ENCODE data around the gene TUBA1B. TPM values are rescaled to one million over a fixed set of nuclear protein-coding genes. Genes with fewer than 3 reads are reported as not detected.

The TUBA1B gene
- total RNA-seq, result 2,098 TPM

DNA sequence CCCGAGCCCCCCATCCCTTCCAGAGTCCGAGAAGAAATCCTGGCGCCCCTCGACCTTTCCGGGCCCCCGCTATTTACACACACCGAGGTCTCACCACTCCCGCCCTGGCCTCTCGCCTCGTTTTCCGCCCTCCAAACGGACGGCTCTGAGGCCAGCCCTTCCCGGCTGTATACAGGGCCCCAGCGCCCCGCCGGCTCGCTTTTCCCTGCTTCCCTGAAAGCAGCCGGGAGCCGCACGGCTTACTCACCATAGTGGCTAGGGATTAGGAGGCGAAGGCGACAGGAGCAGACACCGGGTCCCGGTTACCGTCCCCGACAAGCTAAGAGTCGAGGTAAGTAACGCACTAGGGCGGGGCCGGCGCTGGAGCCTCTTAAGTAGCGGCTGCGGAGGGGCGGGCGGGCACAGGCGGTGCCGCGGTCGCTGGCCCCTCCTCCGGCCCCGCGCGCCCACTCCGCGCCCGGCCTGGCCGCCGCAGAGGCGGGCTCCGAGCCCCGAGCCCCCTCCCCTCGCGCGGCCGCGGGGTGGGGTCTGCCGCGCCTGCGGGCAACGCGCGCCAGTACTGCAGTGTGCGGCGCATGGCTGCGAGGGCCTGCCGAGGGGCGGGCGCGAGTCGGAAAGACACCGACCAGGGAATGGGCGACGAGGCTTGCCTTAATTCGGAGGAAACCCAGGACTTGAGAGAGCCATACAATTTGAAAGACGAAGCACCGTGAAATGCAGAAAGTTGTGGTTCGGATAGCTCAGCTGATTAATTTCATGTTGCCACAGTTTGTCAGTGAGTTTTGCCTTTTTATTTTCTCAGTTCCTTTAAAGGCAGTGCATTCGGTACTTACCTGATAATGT is at the start of gene TUBA1B:
TSS of gene TUBA1B (minus strand) at position 345 of the 843 bp plus-strand sequence. CDS start at position 250, 95 bp downstream.

DNA sequence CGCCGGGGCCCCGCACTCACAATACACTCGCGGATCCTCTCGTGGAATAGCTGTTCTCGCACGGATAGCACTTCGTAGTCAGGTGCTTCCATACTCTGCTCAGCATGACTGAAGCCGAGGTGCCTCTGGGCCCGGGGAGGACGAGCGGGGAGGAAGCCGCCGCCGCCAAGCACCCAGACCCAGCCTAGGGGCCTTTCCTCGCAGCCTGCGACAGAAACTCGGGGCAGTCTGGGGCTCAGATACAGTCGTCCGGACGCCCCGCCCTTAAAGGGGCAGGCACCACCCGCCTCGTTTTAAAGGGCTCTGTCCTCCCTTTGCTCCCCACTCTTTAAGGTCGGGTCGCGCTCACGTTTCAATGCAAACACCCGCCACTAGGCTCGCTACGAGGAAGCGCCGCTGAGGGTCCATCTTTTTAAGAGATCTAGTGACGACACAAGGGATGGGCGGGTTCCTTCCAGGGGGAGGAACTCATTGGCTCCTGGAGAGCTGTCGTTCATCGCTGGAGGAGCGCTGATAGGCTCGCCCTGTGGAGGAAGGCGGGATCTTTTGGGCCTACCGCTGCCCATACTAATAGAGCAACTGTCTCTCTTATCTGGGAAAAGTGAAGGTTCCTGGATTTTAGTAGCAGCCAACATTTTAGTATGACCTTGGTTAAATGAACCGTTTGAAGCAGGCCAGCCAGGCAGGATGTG is 20.6 kb downstream of the TUBA1B start, which contains the start of gene LMBR1L:
TSS of gene LMBR1L (minus strand) at position 384 of the 692 bp plus-strand sequence. CDS start at position 92, 292 bp downstream.

DNA sequence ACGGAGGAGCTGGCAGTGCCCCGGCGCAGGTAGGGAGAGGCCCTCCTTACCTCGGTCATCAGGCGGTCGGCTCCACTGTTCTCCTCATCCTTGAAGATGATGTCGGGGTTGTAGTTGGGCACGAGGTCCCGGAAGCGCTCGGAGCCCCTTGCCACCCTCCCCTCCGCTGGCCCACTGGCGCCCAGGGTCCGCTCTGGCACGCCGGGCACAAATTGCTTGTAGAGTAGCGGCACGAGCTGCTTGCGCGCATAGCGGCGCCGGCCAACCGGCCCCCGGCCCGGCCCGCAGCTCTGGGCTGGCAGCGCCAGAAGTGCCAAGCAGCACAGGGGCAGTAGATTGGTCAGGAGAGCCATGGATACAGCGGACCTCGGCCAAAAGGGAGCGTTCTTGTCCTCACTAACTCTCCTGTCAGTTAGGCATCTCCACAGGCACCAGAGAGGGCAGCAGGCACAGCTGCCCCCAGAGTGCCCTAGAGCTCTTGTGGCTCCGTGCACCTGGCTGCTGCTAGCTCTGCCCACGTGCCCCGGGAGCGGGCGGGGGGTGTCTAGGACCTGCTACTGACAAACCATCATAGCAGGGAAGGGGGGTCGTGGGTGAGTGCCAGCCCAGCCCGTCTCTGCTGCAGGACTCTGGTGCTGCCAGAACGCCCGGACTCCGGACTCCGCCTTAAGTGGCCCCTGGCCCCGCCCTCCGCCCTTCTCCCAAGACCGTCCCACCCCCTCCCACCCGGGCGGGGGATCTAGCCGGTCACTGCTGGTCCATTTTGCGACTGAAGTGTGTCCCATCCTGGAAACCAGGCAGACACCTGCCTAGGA is 36.8 kb downstream of the TUBA1B start, which contains the start of gene DHH:
TSS of gene DHH (minus strand) at position 642 of the 815 bp plus-strand sequence. CDS start at position 353, 289 bp downstream.

Small RNA genes within 50 kb of the gene (small RNA-seq; reads per million reads assigned to genes)
- gene RF00019, result not detected

Other genes with a start within 250 kb of the TUBA1B start
- 7.6 TPM for gene FKBP11, start 205.9 kb downstream of the TUBA1B start, total RNA-seq
- gene ARF3, start 173.9 kb downstream of the TUBA1B start, total RNA-seq, result 129 TPM
- gene WNT10B, start 159.7 kb downstream of the TUBA1B start, total RNA-seq, result 9.7 TPM
- not detected for gene WNT1, start 153.1 kb downstream of the TUBA1B start, total RNA-seq
- 15.0 TPM for gene DDN, start 132.0 kb downstream of the TUBA1B start, total RNA-seq
- 37.8 TPM for gene PRKAG1, start 112.6 kb downstream of the TUBA1B start, total RNA-seq
- gene KMT2D, start 70.6 kb downstream of the TUBA1B start, total RNA-seq, result 29.8 TPM
- gene RHEBL1, start 61.4 kb downstream of the TUBA1B start, total RNA-seq, result 1.6 TPM
- gene DHH, start 36.6 kb downstream of the TUBA1B start, total RNA-seq, result 0.46 TPM
- 77.3 TPM for gene LMBR1L, start 20.5 kb downstream of the TUBA1B start, total RNA-seq
- 10,429 TPM for gene TUBA1A, start 57.7 kb upstream of the TUBA1B start, total RNA-seq
- 26.3 TPM for gene TUBA1C, start 133.7 kb upstream of the TUBA1B start, total RNA-seq
- 1.4 TPM for gene PRPH, start 163.8 kb upstream of the TUBA1B start, total RNA-seq
- 6.5 TPM for gene TROAP, start 191.9 kb upstream of the TUBA1B start, total RNA-seq
- gene C1QL4, start 205.8 kb upstream of the TUBA1B start, total RNA-seq, result 3.5 TPM
- gene DNAJC22, start 215.5 kb upstream of the TUBA1B start, total RNA-seq, result 0.92 TPM
- 51.9 TPM for gene SPATS2, start 236.1 kb upstream of the TUBA1B start, total RNA-seq